Natural killer cell (primary cell): ENCODE data around the gene SEMA4B. TPM values are rescaled to one million over a fixed set of nuclear protein-coding genes. Genes with fewer than 3 reads are reported as not detected.

Experiments
- ATAC-seq, 3 donors: fragments of 150-1000 bp in 2 of 3; fragments of 200-7000 bp in 1 of 3; cut with Tn5 transposase; 1 replicate in 1 of 3; 2 replicates in 2 of 3; pipeline ENCODE4 v1.10.0; 2021; ENCODE audit warnings: mild to moderate bottlenecking in 2 of 3, moderate library complexity in 2 of 3
- DNase-seq, 2 donors: peaks; one replicate each; pipeline versions ENCODE4 v3.0.0 to v3.0.0-alpha.2; 2013 to 2021; ENCODE audit warnings: mixed read lengths in 1 of 2
- H3K27ac ChIP-seq: one replicate; pipeline ENCODE4 v1.5.1; 2013; ENCODE audit warnings: mild to moderate bottlenecking, low read length
- H3K27me3 ChIP-seq: one replicate; pipeline ENCODE4 v1.6.1; 2013; ENCODE audit warnings: low read length; ENCODE audit not compliant: control insufficient read depth, insufficient read depth
- H3K36me3 ChIP-seq: one replicate; pipeline ENCODE4 v1.6.1; 2013; ENCODE audit warnings: low read length; ENCODE audit not compliant: control insufficient read depth, insufficient read depth
- H3K4me1 ChIP-seq: one replicate; pipeline ENCODE4 v1.6.1; 2013; ENCODE audit warnings: low read length; ENCODE audit not compliant: control insufficient read depth, insufficient read depth
- H3K4me3 ChIP-seq: one replicate; pipeline ENCODE4 v1.5.1; 2013; ENCODE audit warnings: low read length
- H3K9me3 ChIP-seq: one replicate; pipeline ENCODE4 v1.6.1; 2013; ENCODE audit warnings: low read length; ENCODE audit not compliant: control insufficient read depth, insufficient read depth
- H3K27ac Mint-ChIP-seq, 2 donors: one replicate each; pipeline ENCODE4 v1.8.0; 2022; ENCODE audit warnings: mild to moderate bottlenecking in 2 of 2, mixed read lengths in 2 of 2, moderate library complexity in 1 of 2
- H3K27me3 Mint-ChIP-seq, 2 donors: one replicate each; pipeline ENCODE4 v1.8.0; 2022; ENCODE audit warnings: low read depth in 2 of 2, mixed read lengths in 2 of 2
- H3K36me3 Mint-ChIP-seq: one replicate; pipeline ENCODE4 v1.8.0; 2022; ENCODE audit warnings: mixed read lengths
- H3K4me1 Mint-ChIP-seq, 2 donors: one replicate each; pipeline ENCODE4 v1.8.0; 2022; ENCODE audit warnings: mixed read lengths in 2 of 2
- H3K4me3 Mint-ChIP-seq: one replicate; pipeline ENCODE4 v1.8.0; 2022; ENCODE audit warnings: mild to moderate bottlenecking, moderate library complexity, mixed read lengths
- H3K9me3 Mint-ChIP-seq, 2 donors: one replicate each; pipeline ENCODE4 v1.8.0; 2022; ENCODE audit warnings: mixed read lengths in 2 of 2
- CTCF ChIP-seq: fragments of 200-600 bp; IDR thresholded peaks from one replicate; pipeline ENCODE4 v1.8.0; 2022; ENCODE audit warnings: antibody characterized with exemption
- WGBS: methylation state at CpG from one replicate; pipeline ENCODE4 v1.1.7; 2013; ENCODE audit warnings: missing lambda C conversion rate; ENCODE audit not compliant: insufficient coverage; 5-methylcytosine and 5-hydroxymethylcytosine counted together
- intact Hi-C: fragments of 100-400 bp; cut with micrococcal nuclease; formaldehyde crosslinking; loops from one replicate; pipeline ENCODE4 v1.14.2; 2022
- total RNA-seq, 4 donors: library from RNA; stranded (reverse); fragments of 120-200 nt in 1 of 4; gene quantifications; one replicate each; pipeline versions ENCODE4 v1.2.3 to v1.2.4, GENCODE V29; 2013 to 2022

Gene SEMA4B
- total RNA-seq, 3 donors from 2014 or later (not counting 1 experiment from before 2014, with no cell fraction given): 13.1 to 28.1 (median 25.0) TPM

GRCh38 chr15:90211009-90211408 is 9.9 kb downstream of the SEMA4B start:
- no peak overlapping the region for H3K27ac ChIP-seq
- no peaks in the 10 kb centered on the region for H3K36me3 Mint-ChIP-seq
- peaks cover 6 to 12% of the 10 kb centered on the region in 2 donors for H3K4me1 Mint-ChIP-seq
- H3K4me3 Mint-ChIP-seq: no peak overlapping the region
- no peaks in the 10 kb centered on the region for H3K9me3 ChIP-seq
- H3K4me3 ChIP-seq: no peak overlapping the region
- ATAC-seq: no peak
- no peaks in the 10 kb centered on the region for H3K27me3 Mint-ChIP-seq
- no peak for TF ChIP-seq CTCF
- H3K9me3 Mint-ChIP-seq: no peaks in the 10 kb centered on the region
- H3K4me1 ChIP-seq: peaks cover 33% of the 10 kb centered on the region
- intact Hi-C loops: no loop called here
- peaks cover 5% of the 10 kb centered on the region for H3K36me3 ChIP-seq
- no peak for DNase-seq
- no peak overlapping the region for H3K27ac Mint-ChIP-seq
- WGBS: 92% methylated on average over 9 of the region's 9 CpGs
- no peaks in the 10 kb centered on the region for H3K27me3 ChIP-seq

- DNase-seq (no peak), ATAC-seq (no peak)
- intact Hi-C loops: no loop called here
- Histone ChIP-seq H3K27me3 (no peaks in the 10 kb centered on the region), H3K9me3 (no peaks in the 10 kb centered on the region), H3K4me1 (peaks cover 32% of the 10 kb centered on the region), H3K27ac (no peak overlapping the region), H3K36me3 (peaks cover 2% of the 10 kb centered on the region), H3K4me3 (no peak overlapping the region)
- Mint-ChIP-seq H3K36me3 (no peaks in the 10 kb centered on the region), H3K4me3 (no peak overlapping the region), H3K27ac (no peak overlapping the region), H3K4me1 (peaks cover 6 to 12% of the 10 kb centered on the region in 2 donors), H3K9me3 (no peaks in the 10 kb centered on the region), H3K27me3 (no peaks in the 10 kb centered on the region)
- no peak for TF ChIP-seq CTCF
- WGBS: 53% methylated on average over 11 of the region's 13 CpGs
Measured at GRCh38 chr15:90211440-90212143, 10.5 kb downstream of the SEMA4B start.

GRCh38 chr15:90212221-90213098 is 11.3 kb downstream of the SEMA4B start:
- H3K4me3 Mint-ChIP-seq: no peak overlapping the region
- H3K4me1 Mint-ChIP-seq: peaks cover 6 to 12% of the 10 kb centered on the region in 2 donors
- H3K36me3 Mint-ChIP-seq: no peaks in the 10 kb centered on the region
- Histone ChIP-seq H3K36me3 (peaks cover 2% of the 10 kb centered on the region), H3K27ac (peak overlapping the region; percentile 35), H3K27me3 (no peaks in the 10 kb centered on the region), H3K4me1 (peaks cover 37% of the 10 kb centered on the region), H3K9me3 (no peaks in the 10 kb centered on the region), H3K4me3 (no peak overlapping the region)
- no peaks in the 10 kb centered on the region for H3K27me3 Mint-ChIP-seq
- WGBS: 91% methylated on average over 34 of the region's 35 CpGs
- DNase-seq (no peak), ATAC-seq (no peak)
- no peak for TF ChIP-seq CTCF
- intact Hi-C loops: no loop called here
- no peaks in the 10 kb centered on the region for H3K9me3 Mint-ChIP-seq
- H3K27ac Mint-ChIP-seq: no peak overlapping the region
